HG03135 (cell line): ENCODE results near the gene CCNYL1.

Experiments
- ATAC-seq: cut with Tn5 transposase; IDR thresholded peaks from one replicate; pipeline ENCODE4 v1.9.1; 2021; ENCODE audit warnings: mild to moderate bottlenecking, moderate library complexity; ENCODE audit not compliant: unreplicated experiment

Gene CCNYL1

DNA sequence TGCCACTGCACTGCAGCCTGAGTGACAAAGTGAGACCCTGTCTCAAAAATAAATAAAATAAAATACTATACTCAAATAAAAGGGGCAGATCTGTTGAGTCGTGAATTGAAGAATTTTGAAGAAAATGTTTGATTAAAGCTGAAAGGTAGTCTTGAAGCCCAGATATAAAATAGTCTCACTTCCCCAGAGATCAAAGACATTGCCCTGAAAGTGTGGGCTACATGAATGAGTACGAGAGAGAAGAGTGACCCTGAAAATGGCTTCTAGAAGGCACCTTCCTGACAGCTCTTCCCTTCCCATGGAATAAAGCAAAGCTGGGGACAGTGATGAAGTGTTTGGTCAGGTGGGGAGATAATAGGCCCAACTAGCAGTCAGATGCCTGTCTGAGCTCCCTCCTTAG is 72.1 kb downstream of the CCNYL1 start:
- ATAC-seq, result no peak

DNA sequence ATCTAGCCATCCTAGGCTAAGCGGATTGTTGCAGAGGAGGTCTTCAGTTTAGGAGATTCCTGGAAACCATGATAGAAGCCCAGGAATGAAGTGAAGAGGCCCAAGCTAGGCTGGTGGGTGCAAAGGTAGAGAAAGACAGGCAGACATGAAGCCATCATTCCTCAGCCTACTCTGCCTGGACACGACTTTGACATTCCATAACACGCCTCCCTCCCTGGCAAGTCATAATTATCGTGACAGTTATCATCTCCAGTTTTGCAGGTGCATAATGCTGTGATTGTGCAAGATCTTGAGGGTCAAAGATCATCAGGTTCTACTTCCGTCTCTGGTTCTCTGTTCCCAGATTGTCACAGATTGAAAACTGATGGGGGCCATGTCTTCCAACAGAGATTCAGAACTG is 73.5 kb downstream of the CCNYL1 start:
- ATAC-seq, result no peak

GRCh38 chr2:207787017-207787416 is 75.6 kb downstream of the CCNYL1 start:
- no peak for ATAC-seq

- no peak for ATAC-seq
These were observed 76.4 kb downstream of the CCNYL1 start for GRCh38 chr2:207787800-207788199.

DNA sequence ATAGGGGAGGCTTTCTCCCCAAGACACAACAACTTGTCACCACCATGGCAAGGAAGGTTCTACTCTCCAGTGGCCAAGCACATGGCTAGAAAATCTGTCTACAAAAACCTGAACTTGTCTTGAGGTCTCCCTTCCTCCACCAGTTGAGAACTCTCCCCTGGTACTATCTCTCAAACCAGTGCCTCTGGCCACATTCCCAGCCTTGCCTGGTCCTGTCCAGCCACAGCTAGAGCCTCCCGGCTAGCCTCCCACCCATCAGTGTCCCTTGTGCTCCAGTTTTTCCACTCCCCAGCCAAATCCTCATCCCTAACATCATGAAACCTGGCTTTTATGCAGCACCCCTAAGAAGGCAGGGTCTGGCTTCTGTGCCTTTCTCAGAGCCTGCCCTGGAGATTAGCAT is 79.5 kb downstream of the CCNYL1 start:
- ATAC-seq, result no peak

DNA sequence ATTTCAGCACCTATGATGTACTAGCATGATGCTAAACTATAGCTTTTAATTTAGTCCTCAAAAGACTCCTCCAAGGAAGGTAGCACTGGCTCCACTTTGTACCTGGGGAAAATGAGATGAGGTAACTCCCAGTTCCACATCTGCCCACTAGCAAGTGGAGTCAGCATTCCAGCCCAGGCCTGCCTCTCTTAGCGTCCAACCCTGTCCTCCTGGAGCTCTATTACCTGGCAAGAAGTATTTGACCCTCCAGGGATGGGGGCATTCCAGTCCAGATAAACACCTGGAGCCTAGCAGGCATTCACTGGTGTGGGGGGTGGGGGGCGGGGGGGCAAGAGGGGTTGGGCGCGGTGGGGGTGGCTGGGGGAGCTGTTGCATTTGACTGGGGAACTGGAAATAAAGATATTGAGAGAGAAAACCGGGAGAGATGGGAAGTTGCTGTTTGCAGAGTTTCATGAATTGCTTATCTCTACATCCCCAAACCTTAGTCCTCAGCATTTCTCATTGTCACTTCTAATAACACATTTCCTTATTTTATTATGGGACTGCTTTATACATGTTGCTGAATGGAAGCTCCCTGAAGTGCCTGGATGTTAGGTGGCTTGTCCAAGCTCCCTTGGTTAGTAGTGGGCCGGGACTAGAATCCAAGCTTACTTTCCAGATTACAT is 80.3 kb downstream of the CCNYL1 start:
- no peak for ATAC-seq

GRCh38 chr2:207792244-207792785 is 80.9 kb downstream of the CCNYL1 start:
- peak; percentile 60 for ATAC-seq

DNA sequence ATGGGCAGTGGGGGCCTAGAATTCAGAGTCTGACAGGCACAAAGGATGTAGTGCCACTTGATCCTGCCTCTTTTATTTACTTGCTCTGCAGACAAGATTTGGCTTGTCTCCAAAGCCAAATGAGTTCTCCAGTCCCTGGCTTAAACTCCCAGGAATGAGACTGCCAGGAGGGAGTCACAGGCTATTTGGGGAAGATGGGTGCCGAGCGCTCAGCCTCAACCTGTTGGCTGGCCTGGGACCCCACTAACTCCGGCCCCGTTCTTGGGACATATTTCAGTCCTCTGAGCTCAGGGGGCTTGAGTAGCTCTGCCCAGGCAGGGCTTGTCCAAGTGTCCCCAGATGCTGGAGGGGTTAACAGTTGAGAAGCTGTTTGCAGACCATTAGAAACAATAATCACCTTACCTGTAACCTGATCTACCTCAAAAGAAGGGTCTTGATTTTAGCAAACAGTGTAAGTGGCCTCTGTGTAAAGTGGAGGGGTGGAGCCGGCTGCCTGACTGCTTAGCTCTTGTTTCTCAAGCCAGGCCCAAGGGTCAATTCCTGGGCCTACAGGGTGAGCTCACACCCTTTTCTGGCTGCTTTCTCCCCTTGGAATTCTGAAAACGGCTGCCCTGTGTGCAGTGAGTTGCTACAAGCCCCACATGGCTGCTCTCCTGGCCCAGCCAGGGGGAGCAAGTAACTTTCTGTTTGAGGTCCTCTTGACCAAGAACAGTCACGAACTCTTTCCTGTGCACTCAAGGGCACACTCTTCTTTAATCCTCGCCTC is 85.3 kb downstream of the CCNYL1 start:
- ATAC-seq, result no peak

DNA sequence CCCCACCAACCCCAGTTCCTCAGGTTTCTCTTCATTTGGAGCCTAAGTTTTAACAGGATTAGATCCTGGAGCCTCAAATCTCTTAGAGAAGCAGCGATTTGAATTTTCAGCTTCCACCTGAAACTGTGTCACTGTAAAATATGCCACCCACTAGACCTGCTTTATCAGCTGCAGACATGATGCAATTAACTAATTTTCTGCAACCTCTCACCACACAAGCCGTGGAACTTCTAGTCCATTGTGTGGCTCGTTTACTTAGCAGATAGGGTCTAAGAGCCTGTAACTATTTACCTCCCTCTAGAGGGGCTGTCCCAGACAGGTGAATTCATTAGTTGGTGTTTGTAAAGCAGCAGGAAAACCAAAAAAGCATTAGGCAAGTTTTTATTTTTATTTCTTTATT is 89.8 kb downstream of the CCNYL1 start:
- ATAC-seq, result no peak

- no peak for ATAC-seq
These were observed 91.2 kb downstream of the CCNYL1 start for GRCh38 chr2:207802650-207803049.
